GM19324 (cell line): ENCODE results near the gene RRAS.
"Not testable (repeated sequence)": the region's sequence is repeated elsewhere in the genome, so short reads cannot be mapped to it uniquely, and the experiment has no call there.

Source experiments
- ATAC-seq: cut with Tn5 transposase; IDR thresholded peaks from one replicate; pipeline ENCODE4 v1.9.1; 2021; ENCODE audit warnings: mild to moderate bottlenecking, moderate library complexity; ENCODE audit not compliant: unreplicated experiment, low FRiP score

RRAS gene

GRCh38 chr19:49633273-49633672 is 6.7 kb downstream of the RRAS start:
- ATAC-seq: not testable (repeated sequence)

- no peak for ATAC-seq
Measured at GRCh38 chr19:49632576-49632975, 7.4 kb downstream of the RRAS start.

- no peak for ATAC-seq
Measured at GRCh38 chr19:49631610-49632192, 8.2 kb downstream of the RRAS start.

GRCh38 chr19:49631014-49631588 is 8.8 kb downstream of the RRAS start:
- ATAC-seq: no peak

DNA sequence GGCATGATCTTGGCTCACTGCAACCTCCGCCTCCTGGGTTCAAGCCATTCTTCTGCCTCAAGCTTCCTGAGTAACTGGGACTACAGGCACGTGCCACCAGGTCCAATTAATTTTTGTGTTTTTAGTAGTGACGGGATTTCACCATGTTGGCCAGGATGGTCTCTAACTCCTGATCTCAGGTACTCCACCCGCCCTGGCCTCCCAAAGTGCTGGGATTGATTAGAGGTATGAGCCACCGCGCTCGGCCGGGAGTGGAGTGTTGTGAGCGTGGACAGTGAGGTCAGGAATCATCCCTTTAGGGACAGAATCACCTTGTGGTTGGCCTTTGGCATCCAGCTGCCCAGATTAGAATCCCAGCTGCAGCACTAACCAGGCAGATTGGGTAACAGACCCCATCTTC is 10.3 kb downstream of the RRAS start:
- no peak for ATAC-seq

- no peak for ATAC-seq
Measured at GRCh38 chr19:49626226-49626625, 13.7 kb downstream of the RRAS start.

DNA sequence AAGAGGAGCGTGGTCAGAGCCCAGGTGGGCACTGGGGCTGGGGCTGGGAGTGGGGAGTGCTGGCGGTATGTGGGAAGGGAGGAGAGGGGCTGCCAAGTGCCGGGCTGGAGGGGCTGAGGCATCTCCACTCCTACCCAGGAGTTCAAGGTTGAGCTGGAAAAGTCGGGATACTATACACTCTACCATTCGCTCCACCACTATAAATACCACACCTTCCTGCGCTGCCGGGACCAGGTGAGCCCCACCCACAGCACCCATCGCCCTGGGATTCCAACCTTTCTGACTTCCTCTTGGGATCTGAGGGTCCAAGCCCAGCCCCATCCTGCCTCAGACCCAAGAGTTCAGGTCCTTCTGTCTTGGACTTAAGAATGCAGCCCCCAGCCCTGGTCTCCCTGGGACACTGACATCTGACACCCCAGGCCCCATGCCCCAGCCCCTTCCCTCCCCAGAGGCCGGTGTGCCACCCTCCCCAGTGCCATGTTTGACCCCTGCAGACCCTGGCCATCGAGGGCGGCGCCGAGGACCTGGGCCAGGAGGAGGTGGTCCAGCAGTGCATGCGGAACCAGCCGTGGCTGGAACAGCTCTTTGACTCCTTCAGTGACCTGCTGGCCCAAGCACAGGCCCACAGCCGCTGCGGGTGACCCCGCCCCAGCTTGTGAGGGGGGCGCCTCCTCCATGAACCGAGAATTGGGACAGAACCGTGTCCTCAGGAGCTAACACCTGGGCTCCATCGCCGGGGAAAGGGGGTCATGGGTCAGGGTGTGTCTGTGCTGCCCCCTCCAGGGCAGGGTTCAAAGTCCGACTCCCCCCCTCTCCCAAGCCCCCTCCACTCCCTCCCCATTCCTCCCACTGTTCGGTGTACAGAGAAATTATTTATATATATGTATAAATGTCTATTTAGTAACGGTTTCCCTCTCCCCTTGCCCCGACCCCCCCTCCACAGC is 14.7 kb downstream of the RRAS start:
- ATAC-seq: no peak

DNA sequence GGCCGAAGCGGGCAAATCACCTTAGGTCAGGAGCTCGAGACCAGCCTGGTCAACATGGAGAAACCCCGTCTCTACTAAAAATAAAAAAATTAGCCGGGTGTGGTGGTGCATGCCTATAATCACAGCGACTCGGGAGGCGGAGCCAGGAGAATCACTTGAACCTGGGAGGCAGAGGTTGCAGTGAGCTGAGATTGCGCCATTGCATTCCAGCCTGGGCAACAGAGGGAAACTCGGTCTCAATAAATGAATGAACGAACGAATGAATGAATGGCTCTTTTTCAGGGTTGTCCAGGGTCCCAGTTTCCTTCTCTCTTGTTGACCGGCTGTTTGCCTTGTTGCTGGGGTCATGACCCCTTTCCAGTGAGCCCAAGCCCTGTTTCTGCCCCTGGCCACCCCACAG is 22.1 kb downstream of the RRAS start:
- ATAC-seq: not testable (repeated sequence)

DNA sequence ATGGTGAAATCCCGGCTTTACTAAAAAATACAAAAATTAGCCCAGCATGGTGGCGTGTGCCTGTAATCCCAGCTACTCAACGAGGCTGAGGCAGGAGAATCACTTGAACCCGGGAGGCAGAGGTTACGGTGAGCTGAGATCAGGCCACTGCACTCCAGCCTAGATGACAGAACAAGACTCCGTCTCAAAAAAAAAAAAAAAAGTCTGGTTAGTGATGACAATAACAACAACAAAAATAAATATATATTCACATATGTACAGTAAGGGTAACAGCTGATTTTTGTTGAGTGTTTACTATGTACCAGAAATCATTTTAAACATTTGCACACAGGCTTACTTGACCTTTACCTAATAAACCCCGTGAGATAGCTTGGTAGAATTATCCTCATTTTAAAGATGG is 23.0 kb downstream of the RRAS start:
- ATAC-seq: no peak

DNA sequence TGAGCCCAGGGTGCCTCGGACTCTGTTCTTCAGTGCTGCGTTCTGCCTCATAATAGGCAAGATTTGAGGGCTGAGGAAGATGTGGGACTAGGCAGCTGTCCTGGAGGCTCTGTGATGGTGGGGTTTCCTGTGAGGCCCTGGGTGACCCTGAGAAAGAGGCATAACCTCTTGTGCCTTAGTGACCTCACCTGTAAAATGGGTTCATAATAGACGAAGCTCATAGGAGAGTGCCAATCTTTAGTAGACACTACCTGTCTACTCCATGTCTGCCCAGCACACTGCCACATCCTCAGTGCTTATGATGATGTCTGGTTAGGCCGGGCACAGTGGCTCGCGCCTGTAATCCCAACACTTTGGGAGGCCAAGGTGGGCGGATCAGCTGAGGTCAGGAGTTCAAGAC is 23.4 kb downstream of the RRAS start:
- ATAC-seq: no peak

GRCh38 chr19:49615861-49616260 is 24.1 kb downstream of the RRAS start:
- ATAC-seq: no peak

DNA sequence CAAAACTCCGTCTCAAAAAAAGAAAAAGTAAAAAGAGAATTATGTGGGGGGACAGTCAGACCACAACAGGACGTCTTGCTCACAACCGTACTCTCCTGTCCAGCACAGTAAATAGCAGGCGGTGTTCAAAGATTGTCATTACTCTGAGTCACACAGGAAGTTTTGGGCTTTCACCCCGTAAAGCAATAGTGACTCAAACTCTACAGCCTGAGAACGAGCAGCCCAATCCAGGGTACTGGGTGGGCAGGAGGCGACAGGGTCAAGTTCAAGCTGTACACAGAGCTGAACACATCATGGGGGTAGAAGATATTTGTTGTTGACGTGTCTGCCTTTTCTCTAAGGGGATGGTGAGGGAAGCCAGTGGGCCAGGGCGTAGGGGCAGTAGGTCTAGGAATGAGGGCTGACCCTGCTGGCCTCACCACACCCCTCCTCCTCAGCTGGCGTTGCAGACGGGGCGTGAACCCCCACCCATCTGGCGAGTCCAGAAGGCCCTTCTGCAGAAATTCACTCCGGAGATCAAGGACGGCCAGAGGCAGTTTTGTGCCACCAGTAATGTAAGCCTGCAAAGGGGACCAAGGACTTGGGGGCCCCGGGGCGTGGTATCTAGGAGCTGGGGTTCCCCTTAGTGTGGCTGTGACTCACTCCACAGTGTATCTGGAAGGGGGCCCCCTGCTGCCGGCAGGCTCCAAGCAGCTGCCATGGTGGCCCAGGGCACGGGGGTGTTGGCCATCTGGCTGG is 25.7 kb downstream of the RRAS start:
- no peak for ATAC-seq

DNA sequence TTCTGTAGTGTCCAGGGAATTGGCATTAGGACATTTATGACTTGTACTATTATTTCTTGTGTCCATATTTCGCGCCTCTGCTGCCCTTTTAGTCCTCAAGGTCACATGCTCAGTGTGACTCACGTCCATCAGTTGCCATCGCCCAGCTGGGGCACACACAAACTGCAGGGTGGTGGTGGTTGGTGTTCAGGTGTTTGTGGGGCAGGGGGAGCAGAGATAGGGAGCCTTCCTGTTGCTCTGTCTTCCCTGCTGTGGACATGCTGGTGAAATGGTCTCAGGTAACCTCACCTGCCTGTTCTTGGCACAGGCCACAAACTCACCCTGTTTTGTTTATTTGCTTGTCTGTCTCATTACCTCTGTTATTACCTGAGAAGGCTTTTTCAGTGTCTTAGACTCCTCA is 26.6 kb downstream of the RRAS start:
- ATAC-seq: no peak

- ATAC-seq: no peak
Measured at GRCh38 chr19:49609499-49610092, 30.3 kb downstream of the RRAS start.

GRCh38 chr19:49605605-49606004 is 34.3 kb downstream of the RRAS start:
- no peak for ATAC-seq

- ATAC-seq: no peak
Measured at GRCh38 chr19:49602806-49603205, 37.1 kb downstream of the RRAS start.

DNA sequence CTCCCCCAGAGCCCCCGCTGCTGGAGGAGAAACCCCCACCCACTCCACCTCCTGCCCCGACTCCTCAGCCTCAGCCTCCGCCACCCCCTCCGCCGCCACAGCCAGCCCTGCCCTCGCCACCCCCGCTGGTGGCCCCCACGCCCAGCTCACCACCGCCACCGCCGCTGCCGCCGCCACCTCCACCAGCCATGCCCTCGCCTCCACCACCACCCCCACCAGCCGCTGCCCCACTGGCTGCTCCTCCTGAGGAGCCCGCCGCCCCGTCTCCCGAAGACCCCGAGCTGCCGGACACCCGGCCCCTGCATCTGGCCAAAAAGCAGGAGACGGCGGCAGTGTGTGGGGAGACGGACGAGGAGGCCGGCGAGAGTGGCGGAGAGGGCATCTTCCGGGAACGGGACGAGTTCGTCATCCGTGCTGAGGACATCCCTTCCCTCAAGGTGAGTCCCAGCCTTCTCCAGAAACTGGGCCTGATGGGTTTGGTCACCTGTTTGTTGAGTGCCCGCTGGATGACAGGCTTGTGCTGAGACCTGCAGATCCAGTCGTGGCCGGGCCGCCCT is 38.4 kb downstream of the RRAS start:
- ATAC-seq: no peak

DNA sequence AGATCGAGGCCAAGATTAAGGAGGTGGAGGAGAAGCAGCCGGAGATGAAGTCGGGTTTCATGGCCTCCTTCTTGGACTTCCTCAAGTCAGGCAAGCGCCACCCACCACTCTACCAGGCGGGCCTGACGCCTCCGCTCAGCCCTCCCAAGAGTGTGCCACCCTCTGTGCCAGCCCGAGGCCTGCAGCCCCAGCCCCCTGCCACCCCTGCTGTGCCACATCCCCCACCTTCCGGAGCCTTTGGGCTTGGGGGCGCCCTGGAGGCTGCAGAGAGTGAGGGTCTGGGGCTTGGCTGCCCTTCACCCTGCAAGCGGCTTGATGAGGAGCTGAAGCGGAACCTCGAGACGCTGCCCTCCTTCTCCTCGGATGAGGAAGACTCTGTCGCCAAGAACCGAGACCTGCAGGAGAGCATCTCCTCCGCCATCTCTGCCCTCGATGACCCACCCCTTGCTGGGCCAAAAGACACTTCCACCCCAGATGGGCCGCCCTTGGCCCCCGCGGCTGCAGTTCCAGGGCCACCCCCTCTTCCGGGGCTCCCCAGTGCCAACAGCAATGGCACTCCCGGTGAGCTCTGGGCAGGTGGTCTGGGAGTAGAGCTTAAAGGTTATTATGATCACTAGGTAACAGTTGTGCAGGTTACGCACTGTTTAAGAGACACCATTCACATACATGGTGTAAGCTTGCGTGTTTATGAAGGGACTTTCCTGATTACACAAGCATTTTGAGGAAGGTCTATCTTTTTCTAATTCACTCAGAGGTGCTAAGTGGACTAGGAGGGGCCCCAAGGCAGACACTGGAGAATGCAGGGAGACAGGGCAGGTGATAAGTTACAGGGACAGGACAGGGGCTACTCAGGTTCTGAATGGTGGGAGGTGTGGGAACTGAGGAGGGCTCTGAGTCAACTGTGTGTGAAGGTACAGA is 40.3 kb downstream of the RRAS start:
- ATAC-seq: no peak

GRCh38 chr19:49597703-49597974 is 42.3 kb downstream of the RRAS start:
- no peak for ATAC-seq
